Measurements from ENCODE around the gene LMNTD2. TPM values are rescaled to one million over a fixed set of nuclear protein-coding genes. Genes with fewer than 3 reads are reported as not detected.

LMNTD2 gene
- total and polyA plus RNA-seq, 2 of the 13 experiments (the other 11 are each of a cell fraction or from before 2014, with no cell fraction given): 1.1 to 3.1 TPM

DNA sequence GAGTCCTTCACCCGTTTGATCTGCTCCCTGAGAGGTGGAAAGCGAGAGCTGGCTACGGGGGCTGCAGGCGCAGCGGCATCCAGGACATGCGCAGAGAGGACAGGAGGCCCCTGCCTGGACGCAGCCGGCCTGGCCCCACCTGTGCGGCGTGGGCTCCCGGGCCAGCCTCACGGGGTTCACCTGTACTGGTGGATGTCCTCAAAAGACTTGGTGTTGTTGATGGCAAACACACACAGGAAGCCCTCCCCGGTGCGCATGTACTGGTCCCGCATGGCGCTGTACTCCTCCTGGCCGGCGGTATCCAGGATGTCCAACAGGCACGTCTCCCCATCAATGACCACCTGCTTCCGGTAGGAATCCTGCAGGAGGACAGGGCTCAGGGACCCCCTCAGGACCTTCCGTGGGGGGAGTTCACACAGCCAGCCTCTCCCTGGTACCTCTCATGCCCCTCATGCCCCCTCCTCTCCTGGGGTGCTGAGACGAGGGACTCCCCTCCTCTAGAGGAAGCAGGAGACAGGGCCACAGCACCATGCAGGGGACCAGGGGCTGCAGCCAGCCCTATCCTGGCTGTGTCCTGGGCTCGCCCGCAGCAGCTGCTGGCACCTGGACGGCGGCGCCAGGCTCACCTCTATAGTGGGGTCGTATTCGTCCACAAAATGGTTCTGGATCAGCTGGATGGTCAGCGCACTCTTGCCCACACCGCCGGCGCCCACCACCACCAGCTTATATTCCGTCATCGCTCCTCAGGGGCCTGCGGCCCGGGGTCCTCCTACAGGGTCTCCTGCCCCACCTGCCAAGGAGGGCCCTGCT, 26.7 kb downstream of the LMNTD2 start:
- FAIRE-seq: no peak
- CTCF ChIA-PET (ENCODE audit: low intra/inter-chr PET ratio, low total read pairs): no interaction called here
- Histone ChIP-seq H4K20me1 (ENCODE audit: insufficient read depth, low read length) (no peaks in the 10 kb centered on the region; the same call in 1 of the 2 replicates), H3K79me2 (ENCODE audit: insufficient read depth, low read length) (peaks cover 4% of the 10 kb centered on the region), H3K4me3 (replicated peaks in 1 of 3; ENCODE audit: insufficient read depth in 1 of 3, low read depth in 2 of 3, low read length in 3 of 3) (peak overlapping the region; percentile 93 to 95 (median 95); a peak in 5 of 6 replicates), H3K36me3 (replicated peaks in 1 of 2; ENCODE audit: control insufficient read depth in 1 of 2, insufficient read depth in 2 of 2, low read length in 2 of 2) (peaks cover 10 to 19% of the 10 kb centered on the region in 2 experiments; a peak in 4 of 5 replicates), H2AFZ (ENCODE audit: low read length) (no peak overlapping the region), H3K9ac (ENCODE audit: insufficient read depth, low read depth, low read length) (peak overlapping the region; percentile 82; the same call in 1 of the 2 replicates), H3K4me1 (ENCODE audit: insufficient read depth, low read length) (peaks cover 32% of the 10 kb centered on the region), H3K4me2 (ENCODE audit: low read depth, low read length) (peak overlapping the region; percentile 78), H3K27ac (ENCODE audit: extremely low read length, insufficient read depth, low read length) (no peak overlapping the region), H3K27me3 (ENCODE audit: control insufficient read depth in 1 of 2, insufficient read depth in 2 of 2, low read length in 2 of 2) (no peaks in the 10 kb centered on the region), H3K9me3 (ENCODE audit: low read length) (no peaks in the 10 kb centered on the region)
- WGBS (ENCODE audit: low lambda C conversion rate): 95% methylated on average over 26 of the region's 37 CpGs
- ATAC-seq: no peak
- POLR2A ChIA-PET: no interaction called here
- DNase-seq (ENCODE audit: low spot score): no peak
- intact Hi-C loops (cut with micrococcal nuclease; ENCODE audit: unreplicated experiment) (no loop called here), in situ Hi-C loops (cut with HindIII; ENCODE audit: extremely low pct_ligation_motif_present, low pct_unique_long_range_greater_than_20kb) (no loop called here)
- TSS peak; percentile 76 for BruUV-seq (replicated peaks)
- TF ChIP-seq, protein P1, sequence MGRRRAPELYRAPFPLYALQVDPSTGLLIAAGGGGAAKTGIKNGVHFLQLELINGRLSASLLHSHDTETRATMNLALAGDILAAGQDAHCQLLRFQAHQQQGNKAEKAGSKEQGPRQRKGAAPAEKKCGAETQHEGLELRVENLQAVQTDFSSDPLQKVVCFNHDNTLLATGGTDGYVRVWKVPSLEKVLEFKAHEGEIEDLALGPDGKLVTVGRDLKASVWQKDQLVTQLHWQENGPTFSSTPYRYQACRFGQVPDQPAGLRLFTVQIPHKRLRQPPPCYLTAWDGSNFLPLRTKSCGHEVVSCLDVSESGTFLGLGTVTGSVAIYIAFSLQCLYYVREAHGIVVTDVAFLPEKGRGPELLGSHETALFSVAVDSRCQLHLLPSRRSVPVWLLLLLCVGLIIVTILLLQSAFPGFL (CRISPR knock-in tag; IDR thresholded peaks at IDR 0.05): no peak
- TF ChIP-seq MAFF (IDR thresholded peaks at IDR 0.05; ENCODE audit: low read depth, low read length) (no peak), SIX1 (CRISPR knock-in tag; IDR thresholded peaks at IDR 0.05; ENCODE audit: borderline replicate concordance) (no peak), ZNF605 (CRISPR knock-in tag; IDR thresholded peaks at IDR 0.05) (0 out of 2 replicates have a peak, but pooled peaks have one; percentile 22), ZNF644 (CRISPR knock-in tag; IDR thresholded peaks at IDR 0.05; ENCODE audit: low read depth) (no peak), NCOR1 (IDR thresholded peaks at IDR 0.05; ENCODE audit: borderline replicate concordance, low read length) (no peak), SP5 (CRISPR knock-in tag; IDR thresholded peaks at IDR 0.05; ENCODE audit: borderline replicate concordance, low read depth) (no peak), ZNF407 (CRISPR knock-in tag; IDR thresholded peaks at IDR 0.05; ENCODE audit: not compliant biosample characterization) (peak; percentile 62), MEIS2 (CRISPR knock-in tag; IDR thresholded peaks at IDR 0.05) (no peak), AGO1 (IDR thresholded peaks at IDR 0.05; ENCODE audit: low read depth, low read length, poor library complexity, severe bottlenecking) (peak; percentile 19), HES4 (CRISPR knock-in tag; IDR thresholded peaks at IDR 0.05; ENCODE audit: borderline replicate concordance) (no peak), KDM2A (CRISPR knock-in tag; IDR thresholded peaks at IDR 0.05; ENCODE audit: borderline replicate concordance, low read depth) (no peak), ZNF7 (CRISPR knock-in tag; IDR thresholded peaks at IDR 0.05) (no peak), TSC22D2 (CRISPR knock-in tag; IDR thresholded peaks at IDR 0.05; ENCODE audit: borderline replicate concordance) (no peak)

All from HepG2 (cell line).